Kidney capillary endothelial cell (primary cell): Measurements from ENCODE around the gene AKAP8L.

ENCODE experiments used
- DNase-seq: peaks from one replicate; pipeline ENCODE4 v3.0.0-alpha.2; 2018; ENCODE audit warnings: low spot score

Gene AKAP8L

GRCh38 chr19:15432629-15433518 is 14.1 kb upstream of the AKAP8L start:
- DNase-seq = peak; percentile 83

GRCh38 chr19:15432018-15432494 is 13.3 kb upstream of the AKAP8L start:
- DNase-seq = peak; percentile 9

GRCh38 chr19:15431396-15432017 is 12.7 kb upstream of the AKAP8L start:
- DNase-seq = no peak

- DNase-seq = no peak
Observed at GRCh38 chr19:15430526-15431120, 11.8 kb upstream of the AKAP8L start.

GRCh38 chr19:15429825-15430467 is 11.2 kb upstream of the AKAP8L start:
- no peak for DNase-seq

GRCh38 chr19:15428956-15429824 is 10.4 kb upstream of the AKAP8L start:
- DNase-seq = no peak

GRCh38 chr19:15427991-15428471 is 9.2 kb upstream of the AKAP8L start:
- no peak for DNase-seq

GRCh38 chr19:15427350-15427700 is 8.5 kb upstream of the AKAP8L start:
- no peak for DNase-seq

GRCh38 chr19:15426485-15427349 is 7.9 kb upstream of the AKAP8L start:
- no peak for DNase-seq

- DNase-seq = no peak
Observed at GRCh38 chr19:15425321-15425950, 6.6 kb upstream of the AKAP8L start.

GRCh38 chr19:15424692-15425272 is 6.0 kb upstream of the AKAP8L start:
- DNase-seq = no peak

- no peak for DNase-seq
Observed at GRCh38 chr19:15424121-15424520, 5.3 kb upstream of the AKAP8L start.

GRCh38 chr19:15423130-15423529 is 4.3 kb upstream of the AKAP8L start:
- DNase-seq = no peak

- no peak for DNase-seq
Observed at GRCh38 chr19:15422296-15423075, 3.7 kb upstream of the AKAP8L start.

GRCh38 chr19:15421721-15422260 is 3.0 kb upstream of the AKAP8L start:
- DNase-seq = no peak

GRCh38 chr19:15421136-15421695 is 2.4 kb upstream of the AKAP8L start:
- DNase-seq = no peak

GRCh38 chr19:15419413-15420025 is 731 bp upstream of the AKAP8L start:
- peak; percentile 26 for DNase-seq

- DNase-seq = peak; percentile 17
Observed at GRCh38 chr19:15418231-15418578, 583 bp downstream of the AKAP8L start.
